Natural killer cell (primary cell): ENCODE results near the gene TGFB1. TPM values are rescaled to one million over a fixed set of nuclear protein-coding genes. Genes with fewer than 3 reads are reported as not detected.
A peak's percentile ranks its signal among the peaks of the same experiment; 100 is the strongest.

Experiments
- ATAC-seq, 3 donors: fragments of 150-1000 bp in 2 of 3; fragments of 200-7000 bp in 1 of 3; cut with Tn5 transposase; 1 replicate in 1 of 3; 2 replicates in 2 of 3; pipeline ENCODE4 v1.10.0; 2021; ENCODE audit warnings: mild to moderate bottlenecking in 2 of 3, moderate library complexity in 2 of 3
- DNase-seq, 2 donors: peaks; one replicate each; pipeline versions ENCODE4 v3.0.0 to v3.0.0-alpha.2; 2013 to 2021; ENCODE audit warnings: mixed read lengths in 1 of 2
- H3K27ac ChIP-seq: one replicate; pipeline ENCODE4 v1.5.1; 2013; ENCODE audit warnings: mild to moderate bottlenecking, low read length
- H3K27me3 ChIP-seq: one replicate; pipeline ENCODE4 v1.6.1; 2013; ENCODE audit warnings: low read length; ENCODE audit not compliant: control insufficient read depth, insufficient read depth
- H3K36me3 ChIP-seq: one replicate; pipeline ENCODE4 v1.6.1; 2013; ENCODE audit warnings: low read length; ENCODE audit not compliant: control insufficient read depth, insufficient read depth
- H3K4me1 ChIP-seq: one replicate; pipeline ENCODE4 v1.6.1; 2013; ENCODE audit warnings: low read length; ENCODE audit not compliant: control insufficient read depth, insufficient read depth
- H3K4me3 ChIP-seq: one replicate; pipeline ENCODE4 v1.5.1; 2013; ENCODE audit warnings: low read length
- H3K9me3 ChIP-seq: one replicate; pipeline ENCODE4 v1.6.1; 2013; ENCODE audit warnings: low read length; ENCODE audit not compliant: control insufficient read depth, insufficient read depth
- H3K27ac Mint-ChIP-seq, 2 donors: one replicate each; pipeline ENCODE4 v1.8.0; 2022; ENCODE audit warnings: mild to moderate bottlenecking in 2 of 2, mixed read lengths in 2 of 2, moderate library complexity in 1 of 2
- H3K27me3 Mint-ChIP-seq, 2 donors: one replicate each; pipeline ENCODE4 v1.8.0; 2022; ENCODE audit warnings: low read depth in 2 of 2, mixed read lengths in 2 of 2
- H3K36me3 Mint-ChIP-seq: one replicate; pipeline ENCODE4 v1.8.0; 2022; ENCODE audit warnings: mixed read lengths
- H3K4me1 Mint-ChIP-seq, 2 donors: one replicate each; pipeline ENCODE4 v1.8.0; 2022; ENCODE audit warnings: mixed read lengths in 2 of 2
- H3K4me3 Mint-ChIP-seq: one replicate; pipeline ENCODE4 v1.8.0; 2022; ENCODE audit warnings: mild to moderate bottlenecking, moderate library complexity, mixed read lengths
- H3K9me3 Mint-ChIP-seq, 2 donors: one replicate each; pipeline ENCODE4 v1.8.0; 2022; ENCODE audit warnings: mixed read lengths in 2 of 2
- WGBS: methylation state at CpG from one replicate; pipeline ENCODE4 v1.1.7; 2013; ENCODE audit warnings: missing lambda C conversion rate; ENCODE audit not compliant: insufficient coverage; 5-methylcytosine and 5-hydroxymethylcytosine counted together
- intact Hi-C: fragments of 100-400 bp; cut with micrococcal nuclease; formaldehyde crosslinking; loops from one replicate; pipeline ENCODE4 v1.14.2; 2022
- total RNA-seq, 4 donors: library from RNA; stranded (reverse); fragments of 120-200 nt in 1 of 4; gene quantifications; one replicate each; pipeline versions ENCODE4 v1.2.3 to v1.2.4, GENCODE V29; 2013 to 2022
- TF ChIP-seq, protein P1 (sequence below): fragments of 200-600 bp; IDR thresholded peaks from one replicate; pipeline ENCODE4 v1.8.0; 2022; ENCODE audit warnings: antibody characterized with exemption

TGFB1 gene
- total RNA-seq, 3 donors from 2014 or later (not counting 1 experiment from before 2014, with no cell fraction given), result 682 to 761 (median 729) TPM

DNA sequence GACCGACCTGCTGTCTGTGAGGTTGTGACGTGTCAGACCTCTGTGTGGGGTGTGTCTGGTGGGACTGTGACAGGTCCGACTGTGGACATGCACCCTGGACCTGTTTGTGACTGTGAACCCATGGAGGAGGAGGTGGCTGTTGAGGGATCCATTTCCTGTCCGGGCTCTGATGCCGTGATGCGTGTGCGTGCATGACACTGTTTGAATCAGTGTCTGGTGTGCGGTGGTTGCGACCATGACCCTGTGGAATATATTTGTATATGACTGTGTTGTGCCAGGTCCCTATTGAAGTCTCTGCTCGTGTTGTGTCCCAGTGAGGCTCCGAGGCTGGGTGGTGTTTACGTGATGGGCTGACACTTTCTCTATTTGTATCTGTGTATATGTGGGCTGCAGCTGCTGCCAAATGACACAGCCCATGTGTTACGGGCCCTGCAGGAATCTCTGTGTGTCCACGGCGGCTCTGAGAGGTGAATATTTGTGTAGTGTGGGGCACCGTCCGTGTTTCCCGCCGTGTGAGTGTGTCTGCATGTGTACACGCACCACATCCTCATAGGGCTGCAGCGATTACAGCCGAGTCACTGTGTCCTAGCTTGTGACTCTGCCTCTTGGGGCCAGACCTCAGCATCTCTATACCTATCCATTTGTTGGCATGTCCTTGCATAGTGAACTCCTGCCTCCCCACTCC, 25.4 kb downstream of the TGFB1 start:
- Mint-ChIP-seq H3K9me3 (no peaks in the 10 kb centered on the region), H3K27ac (peak overlapping the region; percentile 94 to 97), H3K4me3 (peak overlapping the region; percentile 80), H3K27me3 (no peaks in the 10 kb centered on the region), H3K4me1 (peaks cover 82 to 87% of the 10 kb centered on the region in 2 donors), H3K36me3 (no peaks in the 10 kb centered on the region)
- H3K36me3 ChIP-seq, result peaks cover 52% of the 10 kb centered on the region
- intact Hi-C loops, result loop anchor here (1.0 to 5.0 kb wide), 5 partner anchors 20 to 862 kb away; no protein-coding TSS in a partner anchor
- peak overlapping the region; percentile 91 for H3K27ac ChIP-seq
- H3K4me1 ChIP-seq, result peaks cover 96% of the 10 kb centered on the region
- WGBS, result 3% methylated on average over 22 of the region's 22 CpGs
- H3K4me3 ChIP-seq, result peak overlapping the region; percentile 4
- H3K27me3 ChIP-seq, result no peaks in the 10 kb centered on the region
- TF ChIP-seq, protein P1, sequence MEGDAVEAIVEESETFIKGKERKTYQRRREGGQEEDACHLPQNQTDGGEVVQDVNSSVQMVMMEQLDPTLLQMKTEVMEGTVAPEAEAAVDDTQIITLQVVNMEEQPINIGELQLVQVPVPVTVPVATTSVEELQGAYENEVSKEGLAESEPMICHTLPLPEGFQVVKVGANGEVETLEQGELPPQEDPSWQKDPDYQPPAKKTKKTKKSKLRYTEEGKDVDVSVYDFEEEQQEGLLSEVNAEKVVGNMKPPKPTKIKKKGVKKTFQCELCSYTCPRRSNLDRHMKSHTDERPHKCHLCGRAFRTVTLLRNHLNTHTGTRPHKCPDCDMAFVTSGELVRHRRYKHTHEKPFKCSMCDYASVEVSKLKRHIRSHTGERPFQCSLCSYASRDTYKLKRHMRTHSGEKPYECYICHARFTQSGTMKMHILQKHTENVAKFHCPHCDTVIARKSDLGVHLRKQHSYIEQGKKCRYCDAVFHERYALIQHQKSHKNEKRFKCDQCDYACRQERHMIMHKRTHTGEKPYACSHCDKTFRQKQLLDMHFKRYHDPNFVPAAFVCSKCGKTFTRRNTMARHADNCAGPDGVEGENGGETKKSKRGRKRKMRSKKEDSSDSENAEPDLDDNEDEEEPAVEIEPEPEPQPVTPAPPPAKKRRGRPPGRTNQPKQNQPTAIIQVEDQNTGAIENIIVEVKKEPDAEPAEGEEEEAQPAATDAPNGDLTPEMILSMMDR, result no peak
- H3K9me3 ChIP-seq, result no peaks in the 10 kb centered on the region
- ATAC-seq, result peak in 2 of 3 donors; percentile 8 to 52
- no peak for DNase-seq

DNA sequence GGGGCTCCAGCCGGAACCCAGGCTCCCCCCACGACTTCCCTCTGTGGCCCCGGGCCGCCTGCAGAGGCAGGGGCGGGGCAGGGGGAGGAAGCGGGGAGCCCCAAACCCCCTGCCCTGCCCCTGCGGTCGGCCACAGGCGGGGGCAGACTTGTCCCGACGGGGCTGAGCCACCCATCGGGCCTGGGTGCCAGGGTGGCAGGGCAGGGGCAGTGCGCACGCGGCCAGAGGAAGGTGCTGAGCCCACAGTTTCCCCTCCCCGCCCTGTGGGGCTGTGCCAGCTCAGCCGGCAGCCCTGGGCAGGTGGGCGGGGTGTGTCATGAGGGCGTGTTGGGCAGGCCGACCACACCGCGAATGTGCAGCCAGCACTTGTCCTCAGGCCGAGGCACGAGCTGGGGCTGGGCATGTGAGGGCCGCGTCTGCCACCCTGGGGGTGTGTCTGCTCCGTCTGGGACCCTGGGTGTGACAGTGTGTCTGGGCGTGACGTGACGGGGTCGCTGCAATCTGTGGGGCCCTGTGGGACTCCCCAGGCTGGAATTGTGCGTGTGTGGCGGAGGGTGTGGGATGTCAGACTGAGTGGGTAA, 26.1 kb downstream of the TGFB1 start:
- ATAC-seq (peak; percentile 46 to 78 (median 61)), DNase-seq (peak; percentile 89 to 96)
- H3K9me3 Mint-ChIP-seq, result no peaks in the 10 kb centered on the region
- H3K9me3 ChIP-seq, result no peaks in the 10 kb centered on the region
- TF ChIP-seq, protein P1, result no peak
- H3K4me3 ChIP-seq, result peak overlapping the region; percentile 25
- WGBS, result under 1% methylated on average over 33 of the region's 33 CpGs
- intact Hi-C loops, result loop anchor here (1.0 to 5.0 kb wide), 5 partner anchors 19 to 861 kb away; no protein-coding TSS in a partner anchor
- peak overlapping the region; percentile 94 to 97 for H3K27ac Mint-ChIP-seq
- no peaks in the 10 kb centered on the region for H3K36me3 Mint-ChIP-seq
- H3K4me1 ChIP-seq, result peaks cover 98% of the 10 kb centered on the region
- peak overlapping the region; percentile 91 for H3K27ac ChIP-seq
- H3K27me3 Mint-ChIP-seq, result no peaks in the 10 kb centered on the region
- H3K4me3 Mint-ChIP-seq, result peak overlapping the region; percentile 80
- H3K36me3 ChIP-seq, result peaks cover 53% of the 10 kb centered on the region
- H3K27me3 ChIP-seq, result no peaks in the 10 kb centered on the region
- H3K4me1 Mint-ChIP-seq, result peaks cover 83 to 88% of the 10 kb centered on the region in 2 donors

DNA sequence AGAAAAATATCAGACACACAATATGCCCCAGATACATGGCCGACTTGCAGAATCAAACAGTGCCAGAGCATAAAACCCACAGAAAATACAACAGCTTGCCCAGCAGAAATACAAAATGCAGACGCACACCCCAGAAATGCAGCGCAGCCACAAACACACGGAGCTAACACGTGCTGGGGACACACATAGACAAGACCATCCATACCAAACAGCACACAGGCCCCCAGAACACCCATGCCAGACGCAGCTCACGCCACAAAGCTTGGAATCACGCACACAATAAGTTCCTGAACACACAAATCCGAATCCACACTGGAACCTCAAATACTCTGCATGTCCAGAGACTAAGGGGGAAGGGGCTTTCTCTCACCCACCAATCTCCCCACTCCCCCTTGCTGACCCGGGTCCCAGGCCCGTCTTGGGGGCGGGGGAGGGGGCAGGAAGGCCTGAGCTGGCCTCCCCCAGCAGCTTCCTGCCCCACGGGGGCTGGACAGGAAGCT, 26.6 kb downstream of the TGFB1 start:
- Mint-ChIP-seq H3K4me1 (peaks cover 83 to 86% of the 10 kb centered on the region in 2 donors), H3K27me3 (no peaks in the 10 kb centered on the region), H3K36me3 (no peaks in the 10 kb centered on the region), H3K9me3 (no peaks in the 10 kb centered on the region), H3K27ac (peak overlapping the region; percentile 94 to 97), H3K4me3 (peak overlapping the region; percentile 85)
- intact Hi-C loops, result loop anchor here (5.0 kb wide), 1 partner anchor 640 kb away; no protein-coding TSS in a partner anchor
- Histone ChIP-seq H3K36me3 (peaks cover 53% of the 10 kb centered on the region), H3K27me3 (no peaks in the 10 kb centered on the region), H3K27ac (peak overlapping the region; percentile 91), H3K4me1 (peaks cover 98% of the 10 kb centered on the region), H3K4me3 (peak overlapping the region; percentile 25), H3K9me3 (no peaks in the 10 kb centered on the region)
- DNase-seq (peak; percentile 31 to 72), ATAC-seq (no peak)
- TF ChIP-seq, protein P1, result no peak
- 2% methylated on average over 13 of the region's 13 CpGs for WGBS
